K562 (cell line): ENCODE measurements around the gene TIPIN. TPM values are rescaled to one million over a fixed set of nuclear protein-coding genes. Genes with fewer than 3 reads are reported as not detected.

Source experiments
- ARNT ChIP-seq, 2 experiments: fragments of 450-650 bp; IDR thresholded peaks; 2 replicates each; pipeline ENCODE4 v1.6.1; 2016; ENCODE audit warnings: mild to moderate bottlenecking in 1 of 2
- ASH1L ChIP-seq: fragments of 450-650 bp; IDR thresholded peaks from 2 replicates; pipeline ENCODE4 v1.6.1; 2018; ENCODE audit warnings: borderline replicate concordance, mild to moderate bottlenecking, low read depth; ENCODE audit not compliant: partially characterized antibody
- MXI1 ChIP-seq: IDR thresholded peaks from 2 replicates; pipeline ENCODE4 v1.6.1; 2011; ENCODE audit warnings: low read depth, mild to moderate bottlenecking, improper control_type of control experiment, low read length
- NCOA2 ChIP-seq, 2 experiments: fragments of 450-650 bp; IDR thresholded peaks; 2 replicates each; pipeline ENCODE4 v1.6.1; 2018; ENCODE audit warnings: mild to moderate bottlenecking in 2 of 2, moderate library complexity in 1 of 2; ENCODE audit not compliant: partially characterized antibody in 2 of 2
- NFIX ChIP-seq: fragments of 250-450 bp; sonication (Bioruptor Pico); IDR thresholded peaks from 2 replicates; pipeline ENCODE4 v1.4.0; 2020; ENCODE audit warnings: low read depth, mild to moderate bottlenecking, moderate library complexity
- NR2F6 ChIP-seq: fragments of 450-650 bp; formaldehyde crosslinking; IDR thresholded peaks from 2 replicates; pipeline ENCODE4 v1.4.0; 2020; ENCODE audit warnings: mild to moderate bottlenecking
- NR4A1 ChIP-seq, 2 experiments: fragments of 250-450 bp in 1 of 2; fragments of 450-650 bp in 1 of 2; sonication (Bioruptor Pico) in 1 of 2; IDR thresholded peaks; 2 replicates each; pipeline versions ENCODE4 v1.4.0 to v1.6.1; 2016 to 2020; ENCODE audit warnings: mild to moderate bottlenecking in 2 of 2, missing compliant biosample characterization in 1 of 2, missing genetic modification characterization in 1 of 2, moderate library complexity in 1 of 2
- PCBP1 ChIP-seq: fragments of 200-400 bp; formaldehyde crosslinking; IDR thresholded peaks from 2 replicates; pipeline ENCODE4 v1.6.1; 2018; ENCODE audit warnings: mild to moderate bottlenecking, low read depth, low read length; ENCODE audit not compliant: poor library complexity, severe bottlenecking
- PTRF ChIP-seq: fragments of 450-650 bp; IDR thresholded peaks from 2 replicates; pipeline ENCODE4 v1.6.1; 2016; ENCODE audit warnings: mild to moderate bottlenecking, missing genetic modification characterization, missing compliant biosample characterization
- SLC30A9 ChIP-seq: fragments of 250-450 bp; sonication (Bioruptor Pico); IDR thresholded peaks from 2 replicates; pipeline ENCODE4 v1.8.0; 2022; ENCODE audit warnings: mild to moderate bottlenecking, moderate library complexity
- SMAD3 ChIP-seq: fragments of 450-650 bp; formaldehyde crosslinking; conservative IDR thresholded peaks from 2 replicates; pipeline ENCODE4 v1.4.0; 2020; ENCODE audit warnings: mild to moderate bottlenecking
- SRSF1 ChIP-seq: fragments of 200-400 bp; formaldehyde crosslinking; IDR thresholded peaks from 2 replicates; pipeline ENCODE4 v1.6.1; 2017; ENCODE audit warnings: mild to moderate bottlenecking, low read depth, low read length, moderate library complexity
- TCF3 ChIP-seq: sonication (generic); formaldehyde crosslinking; IDR thresholded peaks from 2 replicates; pipeline ENCODE4 v1.4.0; 2020; ENCODE audit warnings: mild to moderate bottlenecking, missing genetic modification reagents
- polyA plus RNA-seq, 8 experiments: library from polyadenylated mRNA; depleted of rRNA in 4 of 8; stranded (reverse) in 5 of 8; unstranded in 3 of 8; fragments of >200 nt; fragmentation: Nextera tagmentation in 2 of 8; fragmentation: Illumina TruSeq in 1 of 8; extraction: Ambion mirVana in 2 of 8; extraction: Trizol in 1 of 8; gene quantifications; 2 replicates each; pipeline versions ENCODE4 v1.2.1 to v1.2.3, GENCODE V29; 2011 to 2014; ENCODE audit warnings: inconsistent platforms in 1 of 8, missing spikeins in 1 of 8
- total RNA-seq, 7 experiments: library from RNA; depleted of rRNA in 6 of 7; stranded (reverse); fragments of >200 nt in 6 of 7; fragmentation: Illumina TruSeq in 2 of 7; extraction: Trizol in 2 of 7; gene quantifications; 2 replicates each; pipeline versions ENCODE4 v1.2.1 to v1.2.3, GENCODE V29; 2011 to 2021; ENCODE audit warnings: low replicate concordance in 1 of 7
- TF ChIP-seq, protein P1 (sequence below): sonication (generic); formaldehyde crosslinking; IDR thresholded peaks from 2 replicates; pipeline ENCODE4 v1.8.1; 2023; ENCODE audit warnings: mild to moderate bottlenecking, missing genetic modification reagents
- TF ChIP-seq, protein P2 (sequence below), 2 experiments: fragments of 450-650 bp; IDR thresholded peaks; 2 replicates each; pipeline ENCODE4 v1.6.1; 2016
- TF ChIP-seq, protein P3 (sequence below): sonication (generic); formaldehyde crosslinking; IDR thresholded peaks from 2 replicates; pipeline ENCODE4 v1.8.1; 2022; ENCODE audit warnings: missing genetic modification reagents
- TF ChIP-seq, protein P4 (sequence below): sonication (generic); formaldehyde crosslinking; IDR thresholded peaks from 2 replicates; pipeline ENCODE4 v1.8.0; 2022; ENCODE audit warnings: mild to moderate bottlenecking, missing genetic modification reagents
- TF ChIP-seq, protein P5 (sequence below), 2 experiments: fragments of 450-650 bp in 1 of 2; IDR thresholded peaks; 2 replicates each; pipeline ENCODE4 v1.6.1; 2011 to 2017; ENCODE audit warnings: low read depth in 2 of 2, antibody characterized with exemption in 1 of 2, borderline replicate concordance in 1 of 2, low read length in 1 of 2, mild to moderate bottlenecking in 1 of 2, mixed read lengths in 1 of 2; ENCODE audit not compliant: control insufficient read depth in 1 of 2

Gene TIPIN
- total and polyA plus RNA-seq, 9 of the 15 experiments (the other 6 are each of a cell fraction or from before 2014, with no cell fraction given): 22.9 to 61.4 (median 42.0) TPM

DNA sequence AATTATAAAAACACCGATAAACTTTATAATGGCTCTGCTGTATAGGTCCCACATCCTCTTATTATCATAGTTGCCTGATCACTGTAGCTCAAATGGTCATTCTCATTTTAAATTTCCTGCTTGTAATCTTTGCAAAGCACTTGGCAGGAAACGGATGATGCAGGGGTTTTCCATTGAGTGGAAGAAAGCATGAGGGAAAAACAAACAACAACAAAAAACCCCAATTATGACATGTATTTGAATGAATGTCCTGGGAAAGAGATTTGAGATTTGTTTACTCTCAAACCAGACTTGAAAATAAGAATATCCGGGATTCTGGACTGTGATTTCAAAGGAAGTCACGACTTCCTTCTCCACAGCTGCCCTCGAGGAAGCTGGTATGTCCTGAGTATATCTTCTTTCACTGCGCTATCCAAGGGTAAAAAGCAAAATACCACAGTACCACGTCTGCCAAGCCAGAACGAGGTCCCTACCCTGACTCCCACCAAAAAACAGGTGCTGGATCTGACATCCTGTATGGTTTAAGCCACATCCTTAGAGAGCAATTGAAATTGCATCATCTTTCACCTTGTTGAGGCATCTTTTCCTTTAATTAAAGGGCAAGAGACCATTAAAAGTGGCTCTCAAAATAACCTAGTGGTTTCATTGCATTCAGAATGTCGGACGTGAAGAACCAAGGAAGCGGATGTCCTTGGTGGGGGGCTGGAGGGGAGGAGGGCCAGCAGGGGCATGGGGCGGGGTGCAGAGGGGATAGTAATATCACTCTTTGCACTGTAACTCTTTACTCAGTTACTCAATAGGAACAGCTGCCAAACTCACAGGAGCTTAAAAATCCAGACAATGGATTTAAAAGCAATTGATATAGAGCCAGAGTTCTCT, 13.5 kb upstream of the TIPIN start (continued):
- TF ChIP-seq, protein P1, sequence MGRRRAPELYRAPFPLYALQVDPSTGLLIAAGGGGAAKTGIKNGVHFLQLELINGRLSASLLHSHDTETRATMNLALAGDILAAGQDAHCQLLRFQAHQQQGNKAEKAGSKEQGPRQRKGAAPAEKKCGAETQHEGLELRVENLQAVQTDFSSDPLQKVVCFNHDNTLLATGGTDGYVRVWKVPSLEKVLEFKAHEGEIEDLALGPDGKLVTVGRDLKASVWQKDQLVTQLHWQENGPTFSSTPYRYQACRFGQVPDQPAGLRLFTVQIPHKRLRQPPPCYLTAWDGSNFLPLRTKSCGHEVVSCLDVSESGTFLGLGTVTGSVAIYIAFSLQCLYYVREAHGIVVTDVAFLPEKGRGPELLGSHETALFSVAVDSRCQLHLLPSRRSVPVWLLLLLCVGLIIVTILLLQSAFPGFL (CRISPR knock-in tag): no peak
- no peak for TF ChIP-seq SLC30A9 (CRISPR knock-in tag)
- TF ChIP-seq TCF3 (CRISPR knock-in tag): peak; percentile 34; the same call in 1 of the 2 replicates
- no peak for TF ChIP-seq NFIX (CRISPR knock-in tag)
- TF ChIP-seq SRSF1: no peak
- no peak for TF ChIP-seq ARNT (IDR thresholded peaks at IDR 0.05)
- TF ChIP-seq SMAD3 (CRISPR knock-in tag): peak; percentile 47; the same call in 1 of the 2 replicates
- TF ChIP-seq, protein P2, sequence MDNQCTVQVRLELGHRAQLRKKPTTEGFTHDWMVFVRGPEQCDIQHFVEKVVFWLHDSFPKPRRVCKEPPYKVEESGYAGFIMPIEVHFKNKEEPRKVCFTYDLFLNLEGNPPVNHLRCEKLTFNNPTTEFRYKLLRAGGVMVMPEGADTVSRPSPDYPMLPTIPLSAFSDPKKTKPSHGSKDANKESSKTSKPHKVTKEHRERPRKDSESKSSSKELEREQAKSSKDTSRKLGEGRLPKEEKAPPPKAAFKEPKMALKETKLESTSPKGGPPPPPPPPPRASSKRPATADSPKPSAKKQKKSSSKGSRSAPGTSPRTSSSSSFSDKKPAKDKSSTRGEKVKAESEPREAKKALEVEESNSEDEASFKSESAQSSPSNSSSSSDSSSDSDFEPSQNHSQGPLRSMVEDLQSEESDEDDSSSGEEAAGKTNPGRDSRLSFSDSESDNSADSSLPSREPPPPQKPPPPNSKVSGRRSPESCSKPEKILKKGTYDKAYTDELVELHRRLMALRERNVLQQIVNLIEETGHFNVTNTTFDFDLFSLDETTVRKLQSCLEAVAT (IDR thresholded peaks at IDR 0.05): no peak
- TF ChIP-seq ASH1L: no peak
- TF ChIP-seq, protein P3, sequence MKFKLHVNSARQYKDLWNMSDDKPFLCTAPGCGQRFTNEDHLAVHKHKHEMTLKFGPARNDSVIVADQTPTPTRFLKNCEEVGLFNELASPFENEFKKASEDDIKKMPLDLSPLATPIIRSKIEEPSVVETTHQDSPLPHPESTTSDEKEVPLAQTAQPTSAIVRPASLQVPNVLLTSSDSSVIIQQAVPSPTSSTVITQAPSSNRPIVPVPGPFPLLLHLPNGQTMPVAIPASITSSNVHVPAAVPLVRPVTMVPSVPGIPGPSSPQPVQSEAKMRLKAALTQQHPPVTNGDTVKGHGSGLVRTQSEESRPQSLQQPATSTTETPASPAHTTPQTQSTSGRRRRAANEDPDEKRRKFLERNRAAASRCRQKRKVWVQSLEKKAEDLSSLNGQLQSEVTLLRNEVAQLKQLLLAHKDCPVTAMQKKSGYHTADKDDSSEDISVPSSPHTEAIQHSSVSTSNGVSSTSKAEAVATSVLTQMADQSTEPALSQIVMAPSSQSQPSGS: no peak
- TF ChIP-seq NCOA2 (IDR thresholded peaks at IDR 0.05; ENCODE audit: partially characterized antibody in 2 of 2): no peak
- TF ChIP-seq MXI1: no peak
- no peak for TF ChIP-seq NR4A1 (CRISPR knock-in tag; IDR thresholded peaks at IDR 0.05)
- TF ChIP-seq NR4A1 (tag; IDR thresholded peaks at IDR 0.05): peak; percentile 61; the same call in 1 of the 2 replicates
- TF ChIP-seq, protein P4, sequence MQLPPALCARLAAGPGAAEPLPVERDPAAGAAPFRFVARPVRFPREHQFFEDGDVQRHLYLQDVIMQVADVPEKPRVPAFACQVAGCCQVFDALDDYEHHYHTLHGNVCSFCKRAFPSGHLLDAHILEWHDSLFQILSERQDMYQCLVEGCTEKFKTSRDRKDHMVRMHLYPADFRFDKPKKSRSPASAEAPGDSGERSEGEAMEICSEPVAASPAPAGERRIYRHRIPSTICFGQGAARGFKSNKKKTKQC (CRISPR knock-in tag): no peak
- no peak for TF ChIP-seq NR2F6
- no peak for TF ChIP-seq PTRF (tag)
- no peak for TF ChIP-seq PCBP1
- TF ChIP-seq, protein P5, sequence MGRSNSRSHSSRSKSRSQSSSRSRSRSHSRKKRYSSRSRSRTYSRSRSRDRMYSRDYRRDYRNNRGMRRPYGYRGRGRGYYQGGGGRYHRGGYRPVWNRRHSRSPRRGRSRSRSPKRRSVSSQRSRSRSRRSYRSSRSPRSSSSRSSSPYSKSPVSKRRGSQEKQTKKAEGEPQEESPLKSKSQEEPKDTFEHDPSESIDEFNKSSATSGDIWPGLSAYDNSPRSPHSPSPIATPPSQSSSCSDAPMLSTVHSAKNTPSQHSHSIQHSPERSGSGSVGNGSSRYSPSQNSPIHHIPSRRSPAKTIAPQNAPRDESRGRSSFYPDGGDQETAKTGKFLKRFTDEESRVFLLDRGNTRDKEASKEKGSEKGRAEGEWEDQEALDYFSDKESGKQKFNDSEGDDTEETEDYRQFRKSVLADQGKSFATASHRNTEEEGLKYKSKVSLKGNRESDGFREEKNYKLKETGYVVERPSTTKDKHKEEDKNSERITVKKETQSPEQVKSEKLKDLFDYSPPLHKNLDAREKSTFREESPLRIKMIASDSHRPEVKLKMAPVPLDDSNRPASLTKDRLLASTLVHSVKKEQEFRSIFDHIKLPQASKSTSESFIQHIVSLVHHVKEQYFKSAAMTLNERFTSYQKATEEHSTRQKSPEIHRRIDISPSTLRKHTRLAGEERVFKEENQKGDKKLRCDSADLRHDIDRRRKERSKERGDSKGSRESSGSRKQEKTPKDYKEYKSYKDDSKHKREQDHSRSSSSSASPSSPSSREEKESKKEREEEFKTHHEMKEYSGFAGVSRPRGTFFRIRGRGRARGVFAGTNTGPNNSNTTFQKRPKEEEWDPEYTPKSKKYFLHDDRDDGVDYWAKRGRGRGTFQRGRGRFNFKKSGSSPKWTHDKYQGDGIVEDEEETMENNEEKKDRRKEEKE (IDR thresholded peaks at IDR 0.05; ENCODE audit: borderline replicate concordance in 1 of 2, control insufficient read depth in 1 of 2, low read depth in 2 of 2, low read length in 1 of 2): no peak
